Peyer's patch (tissue), 4 donors: ENCODE measurements around the gene NCKAP5L.

ENCODE experiments used
- POLR2A ChIP-seq, 2 donors: fragments of 450-650 bp; IDR thresholded peaks; one replicate each; pipeline ENCODE4 v1.5.1; 2017; ENCODE audit warnings: antibody characterized with exemption in 2 of 2, mild to moderate bottlenecking in 2 of 2, moderate library complexity in 2 of 2
- TF ChIP-seq, protein P1 (sequence below), 6 experiments: fragments of 450-650 bp in 4 of 6; fragments of 200-600 bp in 2 of 6; sonication (generic) in 1 of 6; IDR thresholded peaks; one replicate each; pipeline ENCODE4 v1.5.1; 2017 to 2019; ENCODE audit warnings: antibody characterized with exemption in 6 of 6, mild to moderate bottlenecking in 3 of 6, moderate library complexity in 1 of 6

DNA sequence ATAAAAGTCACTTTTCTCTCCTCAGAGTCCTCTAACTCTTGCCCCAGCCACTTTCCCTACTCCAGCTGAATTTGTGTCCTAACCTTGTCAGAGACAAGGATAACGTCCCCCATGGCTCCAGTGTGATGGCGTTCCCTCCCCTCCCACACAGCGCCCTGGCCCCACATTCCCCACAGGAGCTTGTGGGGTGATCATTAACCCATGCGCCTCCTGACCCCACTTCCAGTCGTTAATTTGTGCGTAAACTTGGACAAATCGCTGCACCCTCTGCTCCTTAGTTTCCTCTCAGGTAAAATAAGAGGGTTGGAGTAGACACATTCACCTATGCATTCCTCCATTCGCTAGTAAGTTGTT is 37.5 kb upstream of the NCKAP5L start:
- TF ChIP-seq, protein P1, sequence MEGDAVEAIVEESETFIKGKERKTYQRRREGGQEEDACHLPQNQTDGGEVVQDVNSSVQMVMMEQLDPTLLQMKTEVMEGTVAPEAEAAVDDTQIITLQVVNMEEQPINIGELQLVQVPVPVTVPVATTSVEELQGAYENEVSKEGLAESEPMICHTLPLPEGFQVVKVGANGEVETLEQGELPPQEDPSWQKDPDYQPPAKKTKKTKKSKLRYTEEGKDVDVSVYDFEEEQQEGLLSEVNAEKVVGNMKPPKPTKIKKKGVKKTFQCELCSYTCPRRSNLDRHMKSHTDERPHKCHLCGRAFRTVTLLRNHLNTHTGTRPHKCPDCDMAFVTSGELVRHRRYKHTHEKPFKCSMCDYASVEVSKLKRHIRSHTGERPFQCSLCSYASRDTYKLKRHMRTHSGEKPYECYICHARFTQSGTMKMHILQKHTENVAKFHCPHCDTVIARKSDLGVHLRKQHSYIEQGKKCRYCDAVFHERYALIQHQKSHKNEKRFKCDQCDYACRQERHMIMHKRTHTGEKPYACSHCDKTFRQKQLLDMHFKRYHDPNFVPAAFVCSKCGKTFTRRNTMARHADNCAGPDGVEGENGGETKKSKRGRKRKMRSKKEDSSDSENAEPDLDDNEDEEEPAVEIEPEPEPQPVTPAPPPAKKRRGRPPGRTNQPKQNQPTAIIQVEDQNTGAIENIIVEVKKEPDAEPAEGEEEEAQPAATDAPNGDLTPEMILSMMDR (IDR thresholded peaks at IDR 0.05): no peak
- TF ChIP-seq POLR2A (IDR thresholded peaks at IDR 0.05): no peak
